Measurements from ENCODE around the gene JMJD8. TPM values are rescaled to one million over a fixed set of nuclear protein-coding genes. Genes with fewer than 3 reads are reported as not detected.
A peak's percentile ranks its signal among the peaks of the same experiment; 100 is the strongest.

Gene JMJD8
- total and polyA plus RNA-seq, 9 of the 15 experiments (the other 6 are each of a cell fraction or from before 2014, with no cell fraction given), result 1.2 to 50.6 (median 29.3) TPM

DNA sequence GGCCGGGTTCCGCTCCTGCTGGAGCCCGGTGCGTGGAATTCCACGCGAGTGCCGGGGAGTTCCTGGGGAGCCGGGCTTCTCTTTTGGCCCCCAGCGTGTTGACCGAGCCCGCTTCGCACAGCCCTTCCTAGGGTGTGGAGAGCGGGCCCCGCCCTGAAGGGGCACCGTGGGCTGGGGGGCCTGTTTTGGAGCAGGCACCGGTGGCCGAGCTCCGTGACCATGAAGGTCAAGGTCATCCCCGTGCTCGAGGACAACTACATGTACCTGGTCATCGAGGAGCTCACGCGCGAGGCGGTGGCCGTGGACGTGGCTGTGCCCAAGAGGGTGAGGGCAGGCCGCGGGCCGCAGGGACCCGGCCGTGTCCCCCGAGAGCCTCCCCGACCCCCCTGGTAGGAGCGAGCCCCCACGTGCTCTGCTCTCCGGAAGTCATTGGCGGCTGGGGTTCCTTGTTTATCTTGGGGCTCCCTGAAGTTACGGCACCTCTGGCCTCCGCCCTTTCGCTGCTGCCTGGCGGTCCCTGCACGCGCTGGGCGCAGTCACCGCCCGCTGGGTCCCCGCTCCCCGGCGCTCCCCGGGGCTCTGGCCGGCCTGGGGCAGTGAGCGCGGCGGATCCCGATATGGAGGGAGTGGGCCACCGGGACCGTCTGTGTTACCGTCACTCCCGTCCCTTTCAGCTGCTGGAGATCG, 43.3 kb upstream of the JMJD8 start (continued):
- TF ChIP-seq, protein P1, sequence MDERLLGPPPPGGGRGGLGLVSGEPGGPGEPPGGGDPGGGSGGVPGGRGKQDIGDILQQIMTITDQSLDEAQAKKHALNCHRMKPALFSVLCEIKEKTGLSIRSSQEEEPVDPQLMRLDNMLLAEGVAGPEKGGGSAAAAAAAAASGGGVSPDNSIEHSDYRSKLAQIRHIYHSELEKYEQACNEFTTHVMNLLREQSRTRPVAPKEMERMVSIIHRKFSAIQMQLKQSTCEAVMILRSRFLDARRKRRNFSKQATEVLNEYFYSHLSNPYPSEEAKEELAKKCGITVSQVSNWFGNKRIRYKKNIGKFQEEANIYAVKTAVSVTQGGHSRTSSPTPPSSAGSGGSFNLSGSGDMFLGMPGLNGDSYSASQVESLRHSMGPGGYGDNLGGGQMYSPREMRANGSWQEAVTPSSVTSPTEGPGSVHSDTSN (CRISPR knock-in tag; IDR thresholded peaks at IDR 0.05; ENCODE audit: low read depth), result no peak
- TF ChIP-seq, protein P1 (tag; conservative IDR thresholded peaks at IDR 0.05; ENCODE audit: low read depth), result no peak
- TF ChIP-seq, protein P2, sequence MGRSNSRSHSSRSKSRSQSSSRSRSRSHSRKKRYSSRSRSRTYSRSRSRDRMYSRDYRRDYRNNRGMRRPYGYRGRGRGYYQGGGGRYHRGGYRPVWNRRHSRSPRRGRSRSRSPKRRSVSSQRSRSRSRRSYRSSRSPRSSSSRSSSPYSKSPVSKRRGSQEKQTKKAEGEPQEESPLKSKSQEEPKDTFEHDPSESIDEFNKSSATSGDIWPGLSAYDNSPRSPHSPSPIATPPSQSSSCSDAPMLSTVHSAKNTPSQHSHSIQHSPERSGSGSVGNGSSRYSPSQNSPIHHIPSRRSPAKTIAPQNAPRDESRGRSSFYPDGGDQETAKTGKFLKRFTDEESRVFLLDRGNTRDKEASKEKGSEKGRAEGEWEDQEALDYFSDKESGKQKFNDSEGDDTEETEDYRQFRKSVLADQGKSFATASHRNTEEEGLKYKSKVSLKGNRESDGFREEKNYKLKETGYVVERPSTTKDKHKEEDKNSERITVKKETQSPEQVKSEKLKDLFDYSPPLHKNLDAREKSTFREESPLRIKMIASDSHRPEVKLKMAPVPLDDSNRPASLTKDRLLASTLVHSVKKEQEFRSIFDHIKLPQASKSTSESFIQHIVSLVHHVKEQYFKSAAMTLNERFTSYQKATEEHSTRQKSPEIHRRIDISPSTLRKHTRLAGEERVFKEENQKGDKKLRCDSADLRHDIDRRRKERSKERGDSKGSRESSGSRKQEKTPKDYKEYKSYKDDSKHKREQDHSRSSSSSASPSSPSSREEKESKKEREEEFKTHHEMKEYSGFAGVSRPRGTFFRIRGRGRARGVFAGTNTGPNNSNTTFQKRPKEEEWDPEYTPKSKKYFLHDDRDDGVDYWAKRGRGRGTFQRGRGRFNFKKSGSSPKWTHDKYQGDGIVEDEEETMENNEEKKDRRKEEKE (IDR thresholded peaks at IDR 0.05; ENCODE audit: borderline replicate concordance in 1 of 2, control insufficient read depth in 1 of 2, low read depth in 2 of 2, low read length in 1 of 2), result no peak
- TF ChIP-seq HNRNPLL (IDR thresholded peaks at IDR 0.05; ENCODE audit: low read depth, low read length, poor library complexity, severe bottlenecking), result peak; percentile 42
- TF ChIP-seq TEAD1 (CRISPR knock-in tag; IDR thresholded peaks at IDR 0.05), result 0 out of 4 replicates have a peak, but pooled peaks of 1 of the 2 experiments have one; percentile 27
- no peak for TF ChIP-seq PHB (CRISPR knock-in tag; IDR thresholded peaks at IDR 0.05)
- TF ChIP-seq, protein P3, sequence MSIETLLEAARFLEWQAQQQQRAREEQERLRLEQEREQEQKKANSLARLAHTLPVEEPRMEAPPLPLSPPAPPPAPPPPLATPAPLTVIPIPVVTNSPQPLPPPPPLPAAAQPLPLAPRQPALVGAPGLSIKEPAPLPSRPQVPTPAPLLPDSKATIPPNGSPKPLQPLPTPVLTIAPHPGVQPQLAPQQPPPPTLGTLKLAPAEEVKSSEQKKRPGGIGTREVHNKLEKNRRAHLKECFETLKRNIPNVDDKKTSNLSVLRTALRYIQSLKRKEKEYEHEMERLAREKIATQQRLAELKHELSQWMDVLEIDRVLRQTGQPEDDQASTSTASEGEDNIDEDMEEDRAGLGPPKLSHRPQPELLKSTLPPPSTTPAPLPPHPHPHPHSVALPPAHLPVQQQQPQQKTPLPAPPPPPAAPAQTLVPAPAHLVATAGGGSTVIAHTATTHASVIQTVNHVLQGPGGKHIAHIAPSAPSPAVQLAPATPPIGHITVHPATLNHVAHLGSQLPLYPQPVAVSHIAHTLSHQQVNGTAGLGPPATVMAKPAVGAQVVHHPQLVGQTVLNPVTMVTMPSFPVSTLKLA (conservative IDR thresholded peaks at IDR 0.05), result peak; percentile 68
- no peak for TF ChIP-seq NUFIP1 (IDR thresholded peaks at IDR 0.05; ENCODE audit: partially characterized antibody)
- no peak for TF ChIP-seq LCOR (CRISPR knock-in tag; IDR thresholded peaks at IDR 0.05)
- TF ChIP-seq NELFE (IDR thresholded peaks at IDR 0.05; ENCODE audit: insufficient read depth, insufficient read length), result no peak
- TF ChIP-seq, protein P4, sequence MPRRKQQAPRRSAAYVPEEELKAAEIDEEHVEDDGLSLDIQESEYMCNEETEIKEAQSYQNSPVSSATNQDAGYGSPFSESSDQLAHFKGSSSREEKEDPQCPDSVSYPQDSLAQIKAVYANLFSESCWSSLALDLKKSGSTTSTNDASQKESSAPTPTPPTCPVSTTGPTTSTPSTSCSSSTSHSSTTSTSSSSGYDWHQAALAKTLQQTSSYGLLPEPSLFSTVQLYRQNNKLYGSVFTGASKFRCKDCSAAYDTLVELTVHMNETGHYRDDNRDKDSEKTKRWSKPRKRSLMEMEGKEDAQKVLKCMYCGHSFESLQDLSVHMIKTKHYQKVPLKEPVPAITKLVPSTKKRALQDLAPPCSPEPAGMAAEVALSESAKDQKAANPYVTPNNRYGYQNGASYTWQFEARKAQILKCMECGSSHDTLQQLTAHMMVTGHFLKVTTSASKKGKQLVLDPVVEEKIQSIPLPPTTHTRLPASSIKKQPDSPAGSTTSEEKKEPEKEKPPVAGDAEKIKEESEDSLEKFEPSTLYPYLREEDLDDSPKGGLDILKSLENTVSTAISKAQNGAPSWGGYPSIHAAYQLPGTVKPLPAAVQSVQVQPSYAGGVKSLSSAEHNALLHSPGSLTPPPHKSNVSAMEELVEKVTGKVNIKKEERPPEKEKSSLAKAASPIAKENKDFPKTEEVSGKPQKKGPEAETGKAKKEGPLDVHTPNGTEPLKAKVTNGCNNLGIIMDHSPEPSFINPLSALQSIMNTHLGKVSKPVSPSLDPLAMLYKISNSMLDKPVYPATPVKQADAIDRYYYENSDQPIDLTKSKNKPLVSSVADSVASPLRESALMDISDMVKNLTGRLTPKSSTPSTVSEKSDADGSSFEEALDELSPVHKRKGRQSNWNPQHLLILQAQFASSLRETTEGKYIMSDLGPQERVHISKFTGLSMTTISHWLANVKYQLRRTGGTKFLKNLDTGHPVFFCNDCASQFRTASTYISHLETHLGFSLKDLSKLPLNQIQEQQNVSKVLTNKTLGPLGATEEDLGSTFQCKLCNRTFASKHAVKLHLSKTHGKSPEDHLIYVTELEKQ (CRISPR knock-in tag; IDR thresholded peaks at IDR 0.05), result no peak
- TF ChIP-seq MEIS2 (IDR thresholded peaks at IDR 0.05; ENCODE audit: partially characterized antibody), result no peak

Measured in K562 (cell line).